Prostate gland (tissue), 2 donors: ENCODE data around the gene AACS. TPM values are rescaled to one million over a fixed set of nuclear protein-coding genes. Genes with fewer than 3 reads are reported as not detected.

ENCODE experiments used
- DNase-seq: peaks from one replicate; pipeline ENCODE4 v3.0.0-alpha.2; 2019; ENCODE audit warnings: low spot score
- H3K27ac ChIP-seq, 2 donors: fragments of 200-600 bp; sonication (generic); 2 replicates each; pipeline ENCODE4 v1.5.1; 2017 to 2019
- H3K27me3 ChIP-seq: fragments of 200-600 bp; sonication (generic); replicated peaks from 2 replicates; pipeline ENCODE4 v1.5.1; 2019; ENCODE audit not compliant: insufficient read depth
- H3K36me3 ChIP-seq, 2 donors: fragments of 200-600 bp; sonication (generic); 1 replicate in 1 of 2; 2 replicates in 1 of 2; pipeline versions ENCODE4 v1.5.1 to v1.8.1; 2017 to 2019
- H3K4me1 ChIP-seq: fragments of 200-600 bp; sonication (generic); replicated peaks from 2 replicates; pipeline ENCODE4 v1.5.1; 2019
- H3K4me3 ChIP-seq, 2 donors: fragments of 200-600 bp; sonication (generic); 2 replicates each; pipeline ENCODE4 v1.5.1; 2017 to 2019
- H3K9me3 ChIP-seq: fragments of 200-600 bp; sonication (generic); 2 replicates; pipeline ENCODE4 v1.5.1; 2017
- CTCF ChIP-seq, 4 experiments: fragments of 200-600 bp in 2 of 4; fragments of 450-650 bp in 2 of 4; sonication (generic) in 2 of 4; IDR thresholded peaks; 1 replicate in 3 of 4; 2 replicates in 1 of 4; pipeline ENCODE4 v1.5.1; 2016 to 2019; ENCODE audit warnings: antibody characterized with exemption in 4 of 4, mild to moderate bottlenecking in 2 of 4, moderate library complexity in 2 of 4
- POLR2A ChIP-seq: fragments of 450-650 bp; IDR thresholded peaks from one replicate; pipeline ENCODE4 v1.6.1; 2016; ENCODE audit warnings: antibody characterized with exemption, mild to moderate bottlenecking
- POLR2AphosphoS5 ChIP-seq: sonication (generic); formaldehyde crosslinking; IDR thresholded peaks from one replicate; pipeline ENCODE4 v1.6.1; 2017; ENCODE audit warnings: antibody characterized with exemption
- WGBS: methylation state at CpG from one replicate; pipeline ENCODE4 v1.1.5; 2018; 5-methylcytosine and 5-hydroxymethylcytosine counted together
- intact Hi-C: fragments of 100-400 bp; cut with DNase I; formaldehyde crosslinking; loops from one replicate; pipeline ENCODE4 v1.14.2; 2022
- total RNA-seq, 2 donors: library from RNA; depleted of rRNA; stranded (reverse); fragments of >200 nt; gene quantifications; one replicate each; pipeline ENCODE4 v1.1.0, GENCODE V29; 2016

The AACS gene
- total RNA-seq, 2 donors from 2014 or later: 20.4 to 21.0 TPM

DNA sequence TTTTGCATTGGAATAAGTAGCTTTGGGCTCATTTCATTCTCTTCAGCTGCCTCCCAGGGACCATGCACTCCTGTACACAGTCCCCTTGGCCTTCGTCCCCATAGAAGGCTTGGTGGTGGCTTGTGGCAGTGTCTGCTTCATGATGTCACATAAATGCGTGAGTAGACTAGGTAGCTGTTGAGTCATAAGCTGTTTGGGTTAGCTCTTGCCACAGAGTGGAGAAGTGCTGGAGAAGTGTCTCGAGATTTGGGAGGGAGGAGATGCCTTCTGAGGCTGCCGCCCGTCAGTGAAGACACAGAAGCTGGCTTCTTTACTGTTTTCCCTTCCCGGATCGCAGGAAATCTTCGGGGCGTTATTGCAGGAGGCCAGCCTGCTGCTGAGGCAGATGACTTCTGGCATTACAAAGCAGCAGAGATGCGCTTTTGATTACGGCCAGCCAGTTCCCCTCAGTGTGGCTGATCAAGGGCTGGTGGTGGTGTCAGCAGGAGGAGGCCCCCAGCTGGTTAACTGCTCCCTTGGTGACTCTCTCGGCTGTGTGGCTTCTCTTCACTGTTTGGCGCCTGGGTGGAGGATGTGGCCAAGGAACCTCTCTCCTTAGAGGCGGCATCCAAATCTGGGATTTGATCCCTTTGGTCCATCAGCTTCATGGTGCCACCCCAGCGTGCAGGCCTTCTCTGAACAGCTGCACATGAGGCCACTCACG lies 67.6 kb downstream of the AACS start:
- 95% methylated on average over 16 of the region's 16 CpGs for WGBS
- H3K27ac ChIP-seq: no peak overlapping the region
- DNase-seq: no peak
- no peaks in the 10 kb centered on the region for H3K9me3 ChIP-seq
- no peaks in the 10 kb centered on the region for H3K4me1 ChIP-seq
- no peaks in the 10 kb centered on the region for H3K27me3 ChIP-seq
- H3K4me3 ChIP-seq: no peak overlapping the region
- no peaks in the 10 kb centered on the region for H3K36me3 ChIP-seq
- TF ChIP-seq CTCF (IDR thresholded peaks at IDR 0.05) (no peak), POLR2AphosphoS5 (no peak), POLR2A (no peak)
- intact Hi-C loops: no loop called here

GRCh38 chr12:125133616-125134015 lies 68.4 kb downstream of the AACS start:
- DNase-seq: no peak
- WGBS: 94% methylated on average over 11 of the region's 12 CpGs
- Histone ChIP-seq H3K9me3 (no peaks in the 10 kb centered on the region), H3K4me1 (no peaks in the 10 kb centered on the region), H3K27ac (no peak overlapping the region), H3K4me3 (no peak overlapping the region), H3K27me3 (no peaks in the 10 kb centered on the region), H3K36me3 (no peaks in the 10 kb centered on the region)
- TF ChIP-seq CTCF (IDR thresholded peaks at IDR 0.05): no peak
- TF ChIP-seq POLR2A: no peak
- no peak for TF ChIP-seq POLR2AphosphoS5
- intact Hi-C loops: no loop called here

DNA sequence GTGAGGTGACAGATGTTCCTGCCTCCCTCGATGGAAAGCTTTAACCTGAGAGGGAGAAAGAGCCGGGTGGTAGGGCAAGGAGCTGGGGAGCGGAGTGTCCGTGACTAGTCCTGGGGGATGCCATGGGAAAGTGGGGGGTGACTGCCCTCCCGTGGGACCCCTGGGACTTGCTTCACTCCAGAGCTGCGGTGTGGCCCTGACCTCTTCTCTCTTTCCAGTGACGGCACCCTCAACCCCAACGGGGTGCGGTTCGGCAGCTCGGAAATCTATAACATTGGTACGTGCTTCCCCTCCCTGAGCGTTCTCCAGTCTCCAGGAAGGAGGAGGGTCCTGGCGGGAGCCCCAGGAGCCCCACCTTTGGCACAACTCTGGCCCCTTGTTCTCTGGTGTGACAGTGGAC lies 69.3 kb downstream of the AACS start:
- no peaks in the 10 kb centered on the region for H3K36me3 ChIP-seq
- H3K4me1 ChIP-seq: no peaks in the 10 kb centered on the region
- WGBS: 90% methylated on average over 14 of the region's 14 CpGs
- H3K9me3 ChIP-seq: no peaks in the 10 kb centered on the region
- TF ChIP-seq POLR2A: no peak
- no peak for TF ChIP-seq CTCF (IDR thresholded peaks at IDR 0.05)
- TF ChIP-seq POLR2AphosphoS5: no peak
- no peak overlapping the region for H3K4me3 ChIP-seq
- intact Hi-C loops: no loop called here
- no peak overlapping the region for H3K27ac ChIP-seq
- H3K27me3 ChIP-seq: no peaks in the 10 kb centered on the region
- DNase-seq: no peak

- over 99% methylated on average over 8 of the region's 8 CpGs for WGBS
- H3K4me1 ChIP-seq: no peaks in the 10 kb centered on the region
- intact Hi-C loops: no loop called here
- TF ChIP-seq POLR2AphosphoS5 (no peak), CTCF (IDR thresholded peaks at IDR 0.05) (no peak), POLR2A (no peak)
- H3K4me3 ChIP-seq: no peak overlapping the region
- H3K27ac ChIP-seq: no peak overlapping the region
- no peaks in the 10 kb centered on the region for H3K36me3 ChIP-seq
- H3K9me3 ChIP-seq: no peaks in the 10 kb centered on the region
- no peak for DNase-seq
- no peaks in the 10 kb centered on the region for H3K27me3 ChIP-seq
Observed at GRCh38 chr12:125135906-125136305, 70.7 kb downstream of the AACS start.

- Histone ChIP-seq H3K27me3 (no peaks in the 10 kb centered on the region), H3K27ac (no peak overlapping the region), H3K4me1 (no peaks in the 10 kb centered on the region), H3K9me3 (no peaks in the 10 kb centered on the region), H3K36me3 (no peaks in the 10 kb centered on the region), H3K4me3 (no peak overlapping the region)
- WGBS: 87% methylated on average over 18 of the region's 19 CpGs
- TF ChIP-seq CTCF (IDR thresholded peaks at IDR 0.05) (no peak), POLR2AphosphoS5 (no peak), POLR2A (no peak)
- no peak for DNase-seq
- intact Hi-C loops: no loop called here
Observed at GRCh38 chr12:125136702-125137101, 71.5 kb downstream of the AACS start.
